ENCODE data around the gene ANKRD24. TPM values are rescaled to one million over a fixed set of nuclear protein-coding genes. Genes with fewer than 3 reads are reported as not detected.

The ANKRD24 gene
- total RNA-seq, 1 experiment from 2014 or later = 0.26 TPM

GRCh38 chr19:4225885-4226284 is 43.4 kb downstream of the ANKRD24 start:
- ATAC-seq = no peak
- no peaks in the 10 kb centered on the region for H3K9me3 ChIP-seq (ENCODE audit: control insufficient read depth, insufficient read depth, low read depth, low read length)
- intact Hi-C loops (cut with micrococcal nuclease; ENCODE audit: unreplicated experiment) (no loop called here), in situ Hi-C loops (cut with HindIII; ENCODE audit: low pct_unique_long_range_greater_than_20kb, low sequenced_read_pairs) (no loop called here)
- H3K4me3 ChIP-seq (ENCODE audit: low read depth in 2 of 2, low read length in 2 of 2) = no peak overlapping the region
- BruUV-seq (replicated peaks) = no TSS peak
- no peaks in the 10 kb centered on the region; the same call in 1 of the 2 replicates for H3K4me1 ChIP-seq (ENCODE audit: control insufficient read depth, insufficient read depth, low read length)
- TF ChIP-seq SIN3A (IDR thresholded peaks at IDR 0.05; ENCODE audit: borderline replicate concordance, insufficient read depth, low read depth, low read length) (no peak), TCF7L2 (IDR thresholded peaks at IDR 0.05; ENCODE audit: low read depth, low read length) (no peak), CTCF (IDR thresholded peaks at IDR 0.05) (no peak), REST (IDR thresholded peaks at IDR 0.05; ENCODE audit: insufficient read depth in 1 of 2, low read depth in 2 of 2, low read length in 1 of 2) (no peak), POLR2AphosphoS5 (IDR thresholded peaks at IDR 0.05; ENCODE audit: low read depth, low read length) (no peak)
- ChIA-PET CTCF (interaction anchor here (0.6 kb wide), 1 partner anchor 219 kb away, joined by 3 read pairs; no protein-coding TSS in a partner anchor), POLR2A (no interaction called here)
- no peak for DNase-seq (ENCODE audit: low read depth, low spot score)
- no peaks in the 10 kb centered on the region; the same call in 1 of the 2 replicates for H3K27me3 ChIP-seq (ENCODE audit: control insufficient read depth, insufficient read depth, low read length)
- no peak overlapping the region for H3K27ac ChIP-seq (ENCODE audit: low read length)
- no peaks in the 10 kb centered on the region for H3K36me3 ChIP-seq (ENCODE audit: control insufficient read depth, insufficient read depth, low read length)

- CTCF ChIA-PET = no interaction called here
Observed at GRCh38 chr19:4227771-4228170, 45.3 kb downstream of the ANKRD24 start.

More at GRCh38 chr19:4227771-4228170, 45.3 kb downstream of the ANKRD24 start:
- ATAC-seq = no peak
- Histone ChIP-seq H3K4me3 (ENCODE audit: low read depth in 2 of 2, low read length in 2 of 2) (no peak overlapping the region), H3K4me1 (ENCODE audit: control insufficient read depth, insufficient read depth, low read length) (no peaks in the 10 kb centered on the region; the same call in 1 of the 2 replicates), H3K27ac (ENCODE audit: low read length) (no peak overlapping the region), H3K27me3 (ENCODE audit: control insufficient read depth, insufficient read depth, low read length) (no peaks in the 10 kb centered on the region; the same call in 1 of the 2 replicates), H3K36me3 (ENCODE audit: control insufficient read depth, insufficient read depth, low read length) (no peaks in the 10 kb centered on the region), H3K9me3 (ENCODE audit: control insufficient read depth, insufficient read depth, low read depth, low read length) (no peaks in the 10 kb centered on the region)
- in situ Hi-C loops (cut with HindIII; ENCODE audit: low pct_unique_long_range_greater_than_20kb, low sequenced_read_pairs) (no loop called here), intact Hi-C loops (cut with micrococcal nuclease; ENCODE audit: unreplicated experiment) (no loop called here)
- POLR2A ChIA-PET = no interaction called here
- TF ChIP-seq CTCF (IDR thresholded peaks at IDR 0.05) (no peak), SIN3A (IDR thresholded peaks at IDR 0.05; ENCODE audit: borderline replicate concordance, insufficient read depth, low read depth, low read length) (no peak), REST (IDR thresholded peaks at IDR 0.05; ENCODE audit: insufficient read depth in 1 of 2, low read depth in 2 of 2, low read length in 1 of 2) (no peak), TCF7L2 (IDR thresholded peaks at IDR 0.05; ENCODE audit: low read depth, low read length) (no peak), POLR2AphosphoS5 (IDR thresholded peaks at IDR 0.05; ENCODE audit: low read depth, low read length) (no peak)
- no peak for DNase-seq (ENCODE audit: low read depth, low spot score)
- no TSS peak for BruUV-seq (replicated peaks)
